Keratinocyte (primary cell): Measurements from ENCODE around the gene HIRA.

ENCODE experiments used
- CTCF ChIP-seq, 3 experiments: IDR thresholded peaks in 1 of 3; conservative IDR thresholded peaks in 1 of 3; optimal IDR thresholded peaks in 1 of 3; 2 replicates in 2 of 3; 3 replicates in 1 of 3; pipeline versions ENCODE3 to v1.5.1; 2011; ENCODE audit warnings: low read length in 3 of 3, mild to moderate bottlenecking in 3 of 3, moderate library complexity in 2 of 3, control low read depth in 1 of 3, inconsistent platforms in 1 of 3; ENCODE audit not compliant: insufficient read depth in 2 of 3; ENCODE audit errors: extremely low read depth in 1 of 3
- EZH2 ChIP-seq: IDR thresholded peaks from one replicate; pipeline ENCODE4 v1.6.1; 2012; ENCODE audit warnings: inconsistent platforms, mild to moderate bottlenecking, low read length, moderate library complexity

DNA sequence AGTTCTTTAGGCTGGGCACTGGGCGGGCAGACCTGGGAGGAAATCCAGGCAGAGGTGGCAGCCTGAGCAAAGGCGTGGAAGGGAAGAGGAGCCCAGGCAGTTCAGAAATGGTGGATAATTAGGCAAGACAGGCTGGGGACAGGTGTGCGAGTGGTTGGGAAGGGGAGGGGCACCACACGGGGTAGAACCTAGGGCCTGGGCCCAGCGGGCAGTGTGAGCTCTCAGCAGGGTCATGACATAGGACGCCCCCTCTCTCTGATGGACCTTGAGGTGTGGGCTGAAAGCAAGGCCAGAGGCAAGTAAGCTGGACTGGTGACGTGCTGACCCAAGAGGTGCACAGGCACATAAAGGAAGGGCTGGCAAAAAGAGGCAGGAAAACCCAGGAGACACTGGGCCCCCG lies 40.7 kb upstream of the HIRA start:
- TF ChIP-seq EZH2: no peak
- TF ChIP-seq CTCF (optimal IDR thresholded peaks at IDR 0.05 in 1 of 3, IDR thresholded peaks at IDR 0.05 in 1 of 3, conservative IDR thresholded peaks at IDR 0.05 in 1 of 3; ENCODE audit: extremely low read depth in 1 of 3, insufficient read depth in 2 of 3, low read length in 3 of 3): no peak
